Stimulated activated CD4-positive, alpha-beta T cell treated with anti-CD3 and anti-CD28 coated beads, Interleukin-4, amount 100 ng/mL, for 24 hours (primary cell): ENCODE data around the gene LMOD3.

ENCODE experiments used
- DNase-seq: peaks from one replicate; pipeline ENCODE4 v3.0.0-alpha.2; 2020

Gene LMOD3

GRCh38 chr3:69122403-69122802 lies at the start of gene LMOD3:
Gene LMOD3 (minus strand): TSS chr3:69122595. CDS start chr3:69122386, 209 bp downstream.
- DNase-seq: no peak

GRCh38 chr3:69172058-69172457 lies 49.7 kb upstream of the LMOD3 start:
- DNase-seq: no peak

- DNase-seq: no peak
These were observed 44.1 kb upstream of the LMOD3 start for GRCh38 chr3:69166446-69166845.

GRCh38 chr3:69165744-69166143 lies 43.3 kb upstream of the LMOD3 start:
- DNase-seq: no peak

GRCh38 chr3:69164296-69164695 lies 41.9 kb upstream of the LMOD3 start:
- no peak for DNase-seq

- no peak for DNase-seq
These were observed 40.0 kb upstream of the LMOD3 start for GRCh38 chr3:69162308-69162980.

GRCh38 chr3:69161587-69162307 lies 39.4 kb upstream of the LMOD3 start:
- DNase-seq: peak; percentile 47

GRCh38 chr3:69160525-69160924 lies 38.1 kb upstream of the LMOD3 start:
- DNase-seq: no peak

- no peak for DNase-seq
These were observed 37.7 kb upstream of the LMOD3 start for GRCh38 chr3:69160107-69160506.

- DNase-seq: no peak
These were observed 27.2 kb upstream of the LMOD3 start for GRCh38 chr3:69149586-69149985.

GRCh38 chr3:69145688-69146087 lies 23.3 kb upstream of the LMOD3 start:
- DNase-seq: no peak

GRCh38 chr3:69144631-69145245 lies 22.3 kb upstream of the LMOD3 start:
- DNase-seq: no peak

GRCh38 chr3:69143612-69144011 lies 21.2 kb upstream of the LMOD3 start:
- DNase-seq: no peak

- DNase-seq: no peak
These were observed 20.5 kb upstream of the LMOD3 start for GRCh38 chr3:69142797-69143454.

GRCh38 chr3:69142090-69142489 lies 19.7 kb upstream of the LMOD3 start:
- DNase-seq: no peak

GRCh38 chr3:69141313-69141712 lies 18.9 kb upstream of the LMOD3 start:
- no peak for DNase-seq

- no peak for DNase-seq
These were observed 15.0 kb upstream of the LMOD3 start for GRCh38 chr3:69137412-69137811.

GRCh38 chr3:69137005-69137404 lies 14.6 kb upstream of the LMOD3 start:
- DNase-seq: no peak

- no peak for DNase-seq
These were observed 8.3 kb upstream of the LMOD3 start for GRCh38 chr3:69130689-69131088.

- DNase-seq: no peak
These were observed 7.1 kb upstream of the LMOD3 start for GRCh38 chr3:69129531-69129930.

GRCh38 chr3:69128509-69128908 lies 6.1 kb upstream of the LMOD3 start:
- no peak for DNase-seq

GRCh38 chr3:69126999-69127398 lies 4.6 kb upstream of the LMOD3 start:
- DNase-seq: no peak

GRCh38 chr3:69126216-69126615 lies 3.8 kb upstream of the LMOD3 start:
- DNase-seq: no peak

- no peak for DNase-seq
These were observed 445 bp downstream of the LMOD3 start for GRCh38 chr3:69121950-69122349.
